Anterior cingulate cortex (tissue), 58 donors: Measurements from ENCODE around the gene STRBP.
"Not testable (repeated sequence)": the region's sequence is repeated elsewhere in the genome, so short reads cannot be mapped to it uniquely, and the experiment has no call there.

Experiments used
- DNase-seq, 58 donors: peaks; one replicate each; lab custom pipeline; 2025; lab: John Stamatoyannopoulos, UW

The STRBP gene

DNA sequence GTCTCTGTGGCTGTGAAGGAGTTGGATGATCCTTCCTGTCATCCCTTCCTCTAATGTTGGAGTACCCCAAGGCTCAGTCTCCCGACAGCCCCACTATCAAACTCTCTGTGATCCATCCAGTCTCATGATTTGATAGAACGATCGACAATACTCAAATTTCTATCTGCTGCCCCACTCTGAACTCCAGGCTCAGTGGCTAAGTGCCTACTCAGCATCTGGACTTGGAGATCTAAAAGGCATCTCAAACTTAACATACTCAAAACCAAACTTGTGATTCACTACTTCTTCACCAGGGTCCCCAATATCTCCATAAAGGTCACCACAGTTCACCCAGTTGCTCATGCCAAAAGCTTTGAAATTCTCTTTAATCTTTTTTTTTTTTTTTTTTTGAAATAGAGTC is 15.1 kb upstream of the STRBP start:
- no peak for DNase-seq

DNA sequence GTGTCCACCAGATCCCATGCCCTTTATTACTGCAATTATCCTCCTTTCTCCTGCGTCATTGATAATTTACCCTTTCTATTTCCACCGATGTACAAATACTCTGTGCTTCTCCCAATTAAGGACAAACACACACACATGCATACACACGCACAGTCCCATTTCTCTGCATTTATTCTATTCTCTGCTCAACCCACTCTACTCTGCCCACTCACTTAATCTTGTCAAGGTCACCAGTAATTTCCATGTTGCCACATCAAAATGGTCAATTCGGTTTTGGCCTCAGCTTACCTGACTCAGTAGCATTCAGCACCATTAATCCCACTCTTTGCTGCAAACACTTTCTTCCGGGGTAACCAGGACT is 14.6 kb upstream of the STRBP start:
- DNase-seq, result no peak

DNA sequence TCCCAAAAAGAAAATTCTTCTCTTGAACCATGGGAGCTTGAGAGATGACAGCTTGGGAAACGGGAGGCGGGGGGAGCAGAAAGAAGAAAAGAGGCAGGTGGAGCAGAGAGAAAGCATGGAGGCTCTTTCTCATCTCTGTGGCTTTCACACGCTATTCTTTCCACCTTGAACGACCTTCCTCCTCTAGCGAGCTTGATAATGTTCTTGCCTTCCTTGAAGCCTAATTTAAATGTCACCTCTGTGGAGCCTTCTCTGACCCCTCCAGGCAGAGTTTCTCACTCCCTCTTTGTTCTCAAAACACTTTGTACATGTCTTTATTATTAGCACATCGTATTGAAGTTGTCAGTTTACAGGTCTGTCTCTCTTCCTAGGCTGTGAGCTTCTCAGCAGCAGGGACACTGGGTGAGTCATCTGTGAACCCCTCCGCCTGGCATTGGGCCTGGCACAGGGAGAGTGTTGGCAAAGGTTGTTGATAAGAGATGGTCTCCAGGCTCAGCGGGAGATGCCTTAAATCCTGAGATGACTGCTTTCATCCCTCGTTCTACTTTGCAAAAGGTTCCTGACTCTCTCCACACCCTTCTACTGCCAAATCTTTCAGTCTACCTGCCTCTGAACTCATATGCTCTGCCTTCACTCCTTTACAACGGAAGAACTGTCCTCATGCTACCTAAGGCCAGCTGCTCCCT is 14.1 kb upstream of the STRBP start:
- DNase-seq, result no peak

DNA sequence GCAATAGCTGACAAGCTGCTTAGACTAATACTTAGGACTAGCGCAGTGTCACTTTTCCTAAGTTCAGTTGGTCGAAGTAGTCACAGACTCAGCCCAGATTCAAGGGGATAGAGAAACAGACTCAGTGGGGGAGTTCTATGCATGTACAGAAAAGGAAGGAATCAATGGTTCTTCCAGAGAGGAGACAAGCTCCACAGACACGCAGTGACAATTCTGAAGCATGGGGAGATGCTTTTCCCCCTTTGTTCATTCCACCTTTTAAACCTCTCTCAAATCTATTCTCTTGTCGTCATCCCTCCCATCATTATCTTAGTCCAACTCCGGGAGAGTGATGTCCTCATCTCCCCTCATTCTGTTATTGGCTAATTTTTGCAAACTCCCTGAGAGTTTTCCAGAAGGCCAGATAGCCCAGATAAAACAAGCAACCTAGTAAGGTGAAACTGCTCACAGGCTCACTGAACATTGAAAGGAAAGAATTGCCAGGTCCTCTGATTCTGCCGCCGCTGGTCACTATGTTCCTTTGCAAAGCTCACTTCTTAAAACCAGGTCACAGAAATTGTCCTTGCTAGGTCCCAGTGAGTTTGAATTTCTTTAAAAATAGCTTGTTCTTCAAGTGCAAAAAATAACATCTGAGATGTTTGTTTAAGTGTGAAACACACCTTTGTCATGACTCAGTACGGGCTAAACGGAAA is 13.4 kb upstream of the STRBP start:
- no peak for DNase-seq

DNA sequence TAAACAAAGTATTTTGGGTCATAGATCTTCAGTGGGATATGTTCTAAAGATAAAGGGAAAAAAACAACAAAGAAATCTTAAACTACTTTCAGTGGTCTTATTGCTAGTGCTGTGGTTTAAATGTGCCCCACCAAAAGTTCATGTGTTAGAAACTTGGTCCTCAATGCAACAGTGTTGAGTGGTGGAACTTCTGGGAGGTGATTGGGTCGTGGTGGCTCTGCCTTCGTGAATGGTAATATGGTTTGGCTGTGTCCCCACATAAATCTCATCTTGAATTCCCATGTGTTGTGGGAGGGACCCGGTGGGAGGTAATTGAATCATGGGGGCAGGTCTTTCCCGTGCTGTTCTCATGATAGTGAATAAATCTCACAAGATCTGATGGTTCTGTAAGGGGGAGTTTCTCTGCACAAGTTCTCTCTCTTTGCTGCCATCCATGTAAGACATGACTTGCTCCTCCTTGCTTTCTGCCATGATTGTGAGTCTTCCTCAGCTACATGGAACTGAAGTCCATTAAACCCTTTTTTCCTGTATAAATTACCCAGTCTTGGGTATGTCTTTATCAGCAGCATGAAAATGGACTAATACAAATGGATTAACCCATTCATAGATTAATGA is 10.6 kb upstream of the STRBP start:
- DNase-seq, result not testable (repeated sequence)

DNA sequence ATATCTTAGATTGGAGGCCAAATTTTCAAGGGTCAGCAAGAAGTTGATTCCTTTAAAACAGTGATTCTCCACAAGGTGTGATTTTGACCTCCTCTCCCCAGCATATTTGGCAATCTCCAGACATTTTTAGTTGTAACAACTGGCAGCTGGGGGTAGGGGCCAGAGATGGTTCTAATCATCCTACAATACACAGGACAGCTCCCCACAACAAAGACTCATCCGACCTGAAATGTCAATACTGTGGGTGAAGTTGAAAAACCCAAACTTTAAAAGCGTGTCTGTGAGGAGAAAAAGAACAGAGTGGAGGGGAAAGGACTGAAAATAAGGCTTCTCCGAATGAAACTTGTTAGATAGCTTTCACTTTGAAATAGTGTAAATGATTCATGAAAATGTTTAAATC is 10.0 kb upstream of the STRBP start:
- DNase-seq, result no peak

DNA sequence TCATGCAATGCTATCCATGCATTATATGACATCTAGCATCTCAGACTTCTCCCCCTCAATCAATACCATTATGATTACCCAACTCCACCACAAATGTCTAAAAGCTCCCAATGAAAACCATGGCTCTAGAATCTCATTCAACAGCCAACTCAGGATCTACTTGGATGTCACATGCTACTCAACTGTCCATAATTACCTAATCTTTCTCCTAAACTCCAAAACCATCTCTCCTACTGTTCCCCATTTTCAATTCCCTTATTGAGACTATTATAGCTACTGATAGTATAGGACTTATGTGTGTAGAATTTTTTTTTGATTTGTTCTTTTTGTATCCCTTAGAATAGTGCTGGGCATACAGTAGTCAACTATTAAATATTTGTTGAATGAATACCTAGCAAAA is 8.2 kb upstream of the STRBP start:
- DNase-seq, result no peak

DNA sequence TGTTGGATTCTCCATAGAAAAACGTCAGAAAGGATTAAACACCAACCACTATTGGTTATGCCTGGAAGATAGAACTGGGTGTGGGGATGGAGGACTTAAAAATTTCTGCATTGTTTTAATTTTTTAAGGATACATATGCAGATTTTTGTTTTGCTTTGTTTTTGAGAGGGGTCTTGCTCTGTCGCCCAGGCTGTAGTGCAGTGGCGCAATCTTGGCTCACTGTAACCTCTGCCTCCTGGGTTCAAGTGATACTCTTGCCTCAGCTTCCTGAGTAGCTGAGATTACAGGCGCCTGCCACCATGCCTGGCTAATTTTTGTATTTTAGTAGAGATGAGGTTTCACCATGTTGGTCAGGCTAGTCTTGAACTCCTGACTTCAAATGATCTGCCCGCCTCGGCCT is 2.7 kb upstream of the STRBP start:
- DNase-seq, result not testable (repeated sequence)

DNA sequence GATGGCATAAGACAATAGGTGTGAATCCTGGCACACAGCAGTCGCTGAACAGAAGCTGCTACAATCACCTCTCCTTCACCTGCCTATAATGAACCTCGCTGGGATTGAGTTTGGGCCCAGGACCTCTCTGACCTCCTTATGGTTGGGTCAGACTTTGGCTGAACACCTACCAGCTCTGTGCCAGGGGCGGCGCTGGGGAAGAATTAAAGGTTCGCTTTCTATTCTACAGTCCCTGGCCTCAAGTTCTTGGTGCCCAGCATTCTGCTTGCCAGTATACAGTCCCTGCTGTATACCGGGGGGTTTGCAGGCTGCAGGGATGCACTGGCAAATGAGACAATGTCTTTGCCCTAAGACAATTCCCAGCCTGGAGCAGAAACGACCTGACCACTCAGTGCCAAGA is 895 bp upstream of the STRBP start:
- DNase-seq, result no peak

DNA sequence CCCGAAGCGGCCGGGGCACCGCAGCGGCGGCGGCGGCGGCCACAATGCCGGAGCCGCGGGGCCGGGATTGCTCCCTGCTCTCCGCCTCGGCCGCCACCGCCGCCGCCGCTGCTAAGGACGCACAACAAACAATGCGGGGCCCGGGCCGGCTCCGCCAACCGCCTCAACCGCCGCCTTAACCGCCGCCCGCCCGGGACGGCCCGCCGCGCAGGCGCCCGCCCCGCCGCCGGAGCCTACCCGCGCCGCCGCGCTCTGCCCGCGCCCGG is 254 bp downstream of the STRBP start:
- DNase-seq, result peak in 6 of 58 donors; percentile 42 to 66 (median 52)

DNA sequence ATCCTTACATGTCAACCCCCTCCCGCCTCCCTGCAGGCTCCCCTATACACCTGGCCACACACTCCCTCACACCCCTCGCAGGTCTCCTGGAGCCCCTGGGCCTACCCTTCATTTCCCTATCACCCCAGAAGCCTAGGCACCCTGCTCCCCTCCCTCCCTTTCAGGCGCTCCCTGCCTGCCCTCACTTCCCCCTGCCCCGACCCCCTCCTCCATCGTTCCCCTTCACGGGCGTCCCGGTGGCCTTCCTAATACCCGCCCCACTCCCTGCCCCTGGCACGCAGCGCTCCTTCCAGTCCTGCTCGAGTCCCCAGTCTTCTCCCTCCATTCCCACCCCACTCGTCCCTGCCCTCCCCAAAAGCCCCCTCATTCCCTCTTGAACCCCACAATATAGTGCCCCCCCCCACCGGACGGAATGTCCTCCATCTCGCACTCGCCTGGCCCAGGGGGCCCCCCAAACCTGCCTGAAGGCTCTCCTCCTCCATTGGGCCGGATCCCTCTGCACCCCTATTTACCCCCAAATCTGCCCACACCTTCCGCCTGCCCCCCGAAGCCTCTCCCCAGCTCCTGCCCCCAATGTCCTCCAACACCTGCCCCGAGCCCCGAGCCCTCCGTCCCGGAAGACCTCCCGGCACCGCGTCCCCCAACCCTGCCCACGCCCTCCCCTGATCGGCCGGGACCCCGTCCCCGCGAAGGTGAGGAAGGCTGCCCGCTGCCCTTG is 746 bp downstream of the STRBP start:
- DNase-seq, result peak in 2 of 58 donors; percentile 29 to 31

DNA sequence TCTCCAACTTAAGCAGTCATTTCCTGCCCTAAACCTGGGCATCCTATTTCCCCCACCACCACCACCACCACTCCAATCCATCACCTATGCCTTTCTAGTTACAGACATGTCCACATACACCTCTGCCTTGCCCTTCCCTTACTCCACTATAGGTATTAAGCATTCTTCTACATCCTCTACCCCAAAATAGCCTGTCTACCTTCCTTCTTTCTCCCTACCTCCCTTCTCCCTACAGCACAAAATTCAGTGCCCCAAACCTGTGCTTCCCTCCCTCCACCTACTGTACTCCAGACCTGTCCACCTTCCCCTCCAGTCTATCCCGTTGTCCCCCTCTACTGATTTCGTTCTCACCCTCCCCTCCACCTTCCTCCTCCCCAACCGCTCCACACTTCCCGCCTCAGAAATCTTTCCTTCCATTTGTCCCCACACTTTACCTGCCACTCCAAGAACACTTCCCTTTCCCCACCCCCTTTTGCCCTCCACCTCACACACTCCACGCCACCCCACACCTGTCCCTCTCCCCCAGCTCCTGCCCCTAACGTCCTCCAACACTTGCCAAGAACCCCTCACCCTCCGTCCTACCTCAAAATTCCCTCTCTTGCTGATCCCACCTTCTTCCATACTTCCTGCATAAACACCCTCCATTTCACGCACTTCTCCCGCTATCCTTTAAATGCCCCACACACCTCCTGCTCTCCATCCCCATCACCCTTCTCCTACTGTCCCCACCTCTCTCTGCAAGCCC is 1.6 kb downstream of the STRBP start:
- no peak for DNase-seq

DNA sequence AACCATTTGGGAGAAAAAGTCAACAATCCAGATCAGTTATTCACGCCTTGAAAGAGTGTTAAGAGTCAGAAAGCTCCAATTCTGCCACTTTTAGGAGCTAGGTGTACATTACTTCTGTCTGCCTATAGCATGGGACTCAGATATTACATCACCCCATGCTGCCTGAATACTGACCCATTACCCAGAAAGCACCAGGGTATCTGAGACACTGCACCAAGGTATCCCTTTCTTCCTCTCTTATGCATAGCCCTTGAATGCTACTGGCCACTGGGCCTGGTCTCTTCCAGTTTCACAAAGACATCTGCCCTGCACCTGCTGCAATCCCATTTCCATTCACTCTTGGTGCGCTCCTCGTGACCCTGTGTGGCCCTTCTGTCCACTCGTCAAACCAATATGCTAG is 2.6 kb downstream of the STRBP start:
- no peak for DNase-seq

DNA sequence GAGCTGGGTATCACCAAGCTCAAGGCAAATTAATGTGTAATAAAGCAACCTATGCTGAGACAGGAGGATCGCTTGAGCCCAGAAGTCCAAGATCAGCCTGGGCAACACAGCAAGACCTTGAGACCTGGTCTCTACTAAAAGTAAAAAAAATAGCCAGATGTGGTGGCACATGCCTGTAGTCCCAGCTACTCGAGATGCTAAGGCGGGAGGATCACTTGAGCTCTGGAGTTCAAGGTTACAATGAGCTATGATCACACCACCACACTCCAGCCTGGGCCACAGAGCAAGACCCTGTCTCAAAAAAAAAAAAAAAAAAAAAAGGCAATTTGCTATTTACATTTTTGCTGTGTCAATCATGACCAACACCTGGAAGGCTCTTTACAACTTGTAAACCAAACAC is 5.2 kb downstream of the STRBP start:
- no peak for DNase-seq

DNA sequence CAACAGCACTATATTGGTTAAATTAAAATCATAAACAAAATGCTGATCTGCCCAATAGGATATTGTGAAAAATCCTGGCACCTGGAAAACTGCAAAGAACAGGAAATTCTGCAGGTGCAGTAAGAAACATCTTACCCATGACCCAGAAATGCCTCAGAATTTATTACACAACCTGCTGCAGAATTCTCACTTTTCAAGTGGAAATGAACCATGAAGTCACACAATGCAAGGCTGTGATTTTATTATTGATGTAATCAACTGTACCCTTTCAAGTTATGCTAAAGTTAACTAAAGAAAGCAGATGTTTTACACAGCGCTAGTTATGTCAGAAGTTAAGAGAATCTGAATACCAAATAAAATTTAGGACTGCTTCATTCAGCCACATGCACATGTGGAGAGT is 6.0 kb downstream of the STRBP start:
- DNase-seq, result no peak

DNA sequence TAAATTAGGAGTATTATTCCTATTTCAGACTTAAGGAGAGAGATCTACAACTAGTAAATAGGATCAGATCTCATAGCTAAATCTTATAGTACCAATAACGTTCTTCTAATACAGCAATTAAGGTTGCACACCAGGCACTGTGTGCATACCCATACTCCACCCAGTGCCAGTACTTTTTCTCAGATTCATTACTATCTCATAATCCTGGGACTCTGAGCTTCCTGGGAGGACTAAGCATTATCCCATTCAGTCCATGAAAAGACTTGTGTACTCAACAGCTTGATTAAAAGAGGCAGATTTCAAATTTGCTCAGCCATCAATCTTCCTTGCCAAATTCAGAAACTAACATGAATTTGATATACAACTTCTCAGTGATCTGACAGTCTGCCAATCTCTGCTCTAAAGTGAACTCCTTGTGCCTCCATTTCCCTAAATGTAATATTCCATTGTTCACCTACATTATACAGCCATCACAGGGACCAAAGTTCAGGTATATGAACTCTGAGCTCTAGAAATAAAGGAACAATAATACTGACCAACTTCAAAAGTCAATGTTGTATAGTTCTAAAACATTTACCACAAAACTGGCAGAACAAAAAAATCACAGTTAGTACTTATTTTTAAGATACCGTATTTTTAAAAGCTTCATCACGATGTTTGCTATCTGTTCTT is 7.2 kb downstream of the STRBP start:
- no peak for DNase-seq

DNA sequence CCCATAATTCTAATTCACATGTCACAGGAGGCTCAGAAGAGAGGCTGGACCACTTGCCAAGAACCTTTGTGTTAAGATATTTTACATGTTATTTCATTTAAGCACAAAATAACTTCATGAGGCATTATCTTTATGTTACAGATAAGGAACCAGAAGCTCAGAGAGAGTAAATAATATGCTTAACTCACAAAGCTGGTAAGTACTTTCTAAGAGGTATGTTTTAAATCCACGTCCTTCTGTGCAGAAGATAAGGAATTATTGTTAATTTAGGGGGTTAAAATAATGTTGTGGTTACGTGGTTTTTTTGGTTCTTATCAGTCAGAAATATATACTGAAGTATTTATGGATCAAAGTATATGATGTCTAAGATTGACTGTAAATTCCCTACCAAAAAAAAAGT is 8.0 kb downstream of the STRBP start:
- DNase-seq, result no peak

DNA sequence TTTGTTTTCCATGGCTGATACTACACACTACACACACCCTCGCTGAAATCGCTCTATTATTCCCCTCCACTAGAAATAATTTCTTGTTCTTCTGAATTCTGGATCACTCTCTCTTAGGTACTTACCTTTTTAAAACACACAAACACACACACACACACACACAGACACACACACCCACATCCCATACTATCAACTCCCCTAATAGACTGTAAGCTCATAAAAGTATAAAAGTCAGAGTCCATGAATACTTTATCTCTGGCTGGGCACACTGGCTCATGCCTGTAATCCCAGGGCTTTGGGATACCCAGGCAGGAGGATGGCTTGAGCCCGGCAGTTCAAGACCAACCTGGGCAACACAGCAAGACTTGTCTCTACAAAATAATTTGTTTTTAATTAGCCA is 11.1 kb downstream of the STRBP start:
- DNase-seq, result no peak

DNA sequence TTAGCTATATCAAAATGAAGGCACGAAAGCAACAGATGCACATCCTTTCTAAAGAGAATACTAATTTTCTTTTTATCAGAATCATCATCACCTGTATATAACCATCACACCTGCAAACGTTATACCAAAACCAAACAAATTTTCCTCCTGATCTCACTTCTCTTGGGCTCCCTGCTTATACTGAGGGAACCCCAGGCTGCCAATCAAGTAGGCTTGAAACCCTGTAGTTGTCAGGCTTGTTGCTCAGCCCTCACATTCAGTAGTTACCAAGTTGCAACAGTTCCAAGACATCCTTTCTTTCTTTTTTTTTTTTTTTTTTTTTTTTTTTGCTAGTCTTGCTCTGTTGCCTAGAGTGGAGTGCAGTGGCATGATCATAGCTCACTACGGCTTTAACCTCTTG is 12.7 kb downstream of the STRBP start:
- DNase-seq, result no peak

DNA sequence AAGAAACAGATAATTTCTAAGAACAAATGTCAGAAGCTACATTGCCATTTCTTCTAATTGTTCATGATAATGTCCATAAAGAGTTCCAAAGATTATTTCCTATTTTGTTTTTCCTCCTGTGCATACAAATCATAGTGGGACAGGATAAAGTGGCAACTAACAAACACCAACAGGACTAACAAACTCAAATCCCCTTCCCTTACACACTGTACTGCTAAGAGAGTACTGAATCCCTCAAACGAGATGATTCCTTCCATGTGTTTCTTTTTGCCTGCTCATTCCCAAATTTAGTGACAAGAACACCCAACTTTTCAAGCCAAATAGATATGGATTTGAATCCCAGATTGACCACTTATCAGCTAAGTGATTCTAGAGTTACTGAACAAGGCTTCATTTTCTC is 15.2 kb downstream of the STRBP start:
- no peak for DNase-seq

DNA sequence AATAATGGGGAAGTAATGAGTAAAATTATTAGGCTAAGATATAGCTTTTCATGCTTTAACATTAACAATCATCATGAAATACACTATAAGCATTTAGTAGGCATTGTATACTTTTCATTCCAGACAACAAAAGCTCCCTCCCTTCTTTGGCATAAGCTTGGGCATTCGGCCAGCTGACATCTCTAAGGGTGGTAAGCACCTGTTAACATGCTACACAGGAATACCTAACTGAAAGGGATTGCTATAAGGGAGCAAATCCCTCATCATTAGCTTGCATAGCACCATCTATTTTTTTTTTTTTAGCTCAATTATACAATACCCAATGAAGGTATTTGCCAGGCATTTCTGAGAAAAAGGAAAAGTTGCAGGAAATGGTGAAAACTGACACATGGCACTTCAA is 16.6 kb downstream of the STRBP start:
- no peak for DNase-seq
